ENCODE data around the gene SCAMP2.

Gene SCAMP2

DNA sequence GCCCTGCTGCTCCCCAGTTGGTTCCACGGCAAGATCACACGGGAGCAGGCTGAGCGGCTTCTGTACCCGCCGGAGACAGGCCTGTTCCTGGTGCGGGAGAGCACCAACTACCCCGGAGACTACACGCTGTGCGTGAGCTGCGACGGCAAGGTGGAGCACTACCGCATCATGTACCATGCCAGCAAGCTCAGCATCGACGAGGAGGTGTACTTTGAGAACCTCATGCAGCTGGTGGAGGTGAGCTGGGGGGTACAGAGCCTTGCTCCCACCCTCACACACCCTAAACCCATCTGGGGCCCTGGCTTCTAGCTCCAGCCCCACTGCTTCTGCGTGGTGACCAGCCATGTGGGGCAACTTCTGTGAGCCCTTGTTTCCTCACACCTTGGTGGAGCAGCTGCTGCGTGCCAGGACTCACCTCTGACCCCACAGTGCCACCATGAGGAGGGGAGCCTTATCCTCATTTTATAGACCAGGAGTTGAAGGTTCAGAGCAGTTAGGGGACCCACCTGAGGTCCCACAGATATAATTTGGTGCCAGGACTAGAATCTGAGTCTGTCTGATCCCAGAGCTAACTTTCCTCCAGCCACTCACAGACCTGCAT lies 73.8 kb downstream of the SCAMP2 start:
- H3K4me3 ChIP-seq (ENCODE audit: low read depth, low read length): no peak overlapping the region
- TF ChIP-seq, protein P1, sequence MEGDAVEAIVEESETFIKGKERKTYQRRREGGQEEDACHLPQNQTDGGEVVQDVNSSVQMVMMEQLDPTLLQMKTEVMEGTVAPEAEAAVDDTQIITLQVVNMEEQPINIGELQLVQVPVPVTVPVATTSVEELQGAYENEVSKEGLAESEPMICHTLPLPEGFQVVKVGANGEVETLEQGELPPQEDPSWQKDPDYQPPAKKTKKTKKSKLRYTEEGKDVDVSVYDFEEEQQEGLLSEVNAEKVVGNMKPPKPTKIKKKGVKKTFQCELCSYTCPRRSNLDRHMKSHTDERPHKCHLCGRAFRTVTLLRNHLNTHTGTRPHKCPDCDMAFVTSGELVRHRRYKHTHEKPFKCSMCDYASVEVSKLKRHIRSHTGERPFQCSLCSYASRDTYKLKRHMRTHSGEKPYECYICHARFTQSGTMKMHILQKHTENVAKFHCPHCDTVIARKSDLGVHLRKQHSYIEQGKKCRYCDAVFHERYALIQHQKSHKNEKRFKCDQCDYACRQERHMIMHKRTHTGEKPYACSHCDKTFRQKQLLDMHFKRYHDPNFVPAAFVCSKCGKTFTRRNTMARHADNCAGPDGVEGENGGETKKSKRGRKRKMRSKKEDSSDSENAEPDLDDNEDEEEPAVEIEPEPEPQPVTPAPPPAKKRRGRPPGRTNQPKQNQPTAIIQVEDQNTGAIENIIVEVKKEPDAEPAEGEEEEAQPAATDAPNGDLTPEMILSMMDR (IDR thresholded peaks at IDR 0.05; ENCODE audit: low read depth, low read length): no peak

DNA sequence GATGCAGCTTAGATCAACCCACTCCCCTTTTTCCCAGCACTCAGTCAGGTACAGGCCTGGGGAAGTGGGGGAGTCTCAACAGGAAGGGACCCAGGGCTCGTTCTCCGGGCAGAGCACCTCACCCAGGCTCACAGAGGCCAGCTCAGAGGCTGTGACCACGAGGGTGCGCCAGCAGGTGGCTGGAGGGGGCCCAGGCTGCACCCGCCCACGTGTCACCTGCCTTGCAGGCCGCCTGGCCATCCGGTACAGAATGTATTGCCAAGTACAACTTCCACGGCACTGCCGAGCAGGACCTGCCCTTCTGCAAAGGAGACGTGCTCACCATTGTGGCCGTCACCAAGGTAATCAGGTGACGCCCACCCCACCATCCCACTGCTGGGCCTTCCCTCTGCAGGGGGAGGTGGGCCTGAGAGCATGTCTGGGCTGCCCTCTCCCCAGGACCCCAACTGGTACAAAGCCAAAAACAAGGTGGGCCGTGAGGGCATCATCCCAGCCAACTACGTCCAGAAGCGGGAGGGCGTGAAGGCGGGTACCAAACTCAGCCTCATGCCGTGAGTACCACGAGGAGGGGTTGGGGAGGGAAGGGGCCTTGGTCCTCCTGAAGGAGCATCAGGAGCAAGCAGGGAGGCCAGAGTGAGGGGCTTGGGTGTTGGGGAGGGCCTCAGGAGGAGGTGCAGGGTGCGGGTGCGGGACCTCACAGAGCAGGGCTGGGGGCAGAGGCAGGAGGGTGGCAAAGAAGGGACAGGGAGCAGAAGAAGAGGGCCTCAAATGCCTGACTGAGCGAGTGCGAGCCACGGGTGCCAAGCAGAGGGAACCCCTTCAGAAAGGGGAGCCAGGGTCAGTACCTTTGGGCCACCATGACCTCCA lies 74.5 kb downstream of the SCAMP2 start:
- H3K4me3 ChIP-seq (ENCODE audit: low read depth, low read length): no peak overlapping the region
- TF ChIP-seq, protein P1 (IDR thresholded peaks at IDR 0.05; ENCODE audit: low read depth, low read length): no peak

DNA sequence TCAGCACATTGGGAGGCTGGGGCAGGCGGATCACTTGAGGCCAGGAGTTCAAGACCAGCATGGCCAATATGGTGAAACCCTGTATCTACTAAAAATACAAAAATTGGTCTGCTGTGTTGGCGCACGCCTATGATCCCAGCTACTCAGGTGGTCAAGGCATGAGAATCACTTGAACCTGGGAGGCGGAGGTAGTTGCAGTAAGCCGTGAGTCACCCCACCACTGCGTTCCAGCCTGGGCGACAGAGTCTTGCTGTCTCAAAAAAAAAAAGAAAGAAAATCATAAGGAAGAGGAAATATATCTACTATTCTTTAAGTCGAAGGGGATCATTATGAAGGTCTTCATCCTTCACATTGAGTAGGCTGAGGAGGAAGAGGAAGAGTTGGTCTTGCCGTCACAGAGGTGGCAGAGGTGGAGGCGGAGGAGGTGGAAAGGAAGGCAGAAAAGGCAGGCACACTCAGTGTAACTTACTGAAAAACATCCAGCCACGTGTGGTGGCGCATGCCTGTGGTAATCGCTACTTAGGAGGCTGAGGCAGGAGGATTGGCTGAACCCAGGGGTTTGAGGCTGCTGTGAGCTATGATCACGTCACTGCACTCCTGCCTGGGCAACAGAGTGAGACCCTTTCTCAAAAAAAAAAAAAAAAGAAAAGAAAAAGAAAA lies 77.1 kb downstream of the SCAMP2 start:
- TF ChIP-seq, protein P1 (IDR thresholded peaks at IDR 0.05; ENCODE audit: low read depth, low read length): no peak
- no peak overlapping the region for H3K4me3 ChIP-seq (ENCODE audit: low read depth, low read length)

DNA sequence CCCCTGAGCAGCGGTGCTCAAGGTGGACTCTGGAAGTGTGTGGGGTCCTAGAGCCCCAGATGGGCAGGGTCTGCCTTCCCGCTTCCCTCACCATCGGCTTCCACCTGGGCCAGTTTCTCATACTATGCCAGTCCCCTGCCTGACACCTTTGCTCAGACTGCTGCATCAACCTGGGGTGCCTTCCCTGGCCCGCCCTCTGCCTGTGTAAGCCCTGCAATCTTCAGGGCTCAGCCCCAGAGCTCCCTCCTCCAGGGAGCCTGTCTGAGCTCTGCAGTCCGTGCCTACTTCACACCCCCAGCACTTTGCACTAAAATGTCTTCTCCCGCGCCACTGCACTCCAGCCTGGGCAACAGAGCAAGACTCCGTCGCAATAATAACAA lies 78.2 kb downstream of the SCAMP2 start:
- H3K4me3 ChIP-seq (ENCODE audit: low read depth, low read length): no peak overlapping the region
- TF ChIP-seq, protein P1 (IDR thresholded peaks at IDR 0.05; ENCODE audit: low read depth, low read length): no peak

DNA sequence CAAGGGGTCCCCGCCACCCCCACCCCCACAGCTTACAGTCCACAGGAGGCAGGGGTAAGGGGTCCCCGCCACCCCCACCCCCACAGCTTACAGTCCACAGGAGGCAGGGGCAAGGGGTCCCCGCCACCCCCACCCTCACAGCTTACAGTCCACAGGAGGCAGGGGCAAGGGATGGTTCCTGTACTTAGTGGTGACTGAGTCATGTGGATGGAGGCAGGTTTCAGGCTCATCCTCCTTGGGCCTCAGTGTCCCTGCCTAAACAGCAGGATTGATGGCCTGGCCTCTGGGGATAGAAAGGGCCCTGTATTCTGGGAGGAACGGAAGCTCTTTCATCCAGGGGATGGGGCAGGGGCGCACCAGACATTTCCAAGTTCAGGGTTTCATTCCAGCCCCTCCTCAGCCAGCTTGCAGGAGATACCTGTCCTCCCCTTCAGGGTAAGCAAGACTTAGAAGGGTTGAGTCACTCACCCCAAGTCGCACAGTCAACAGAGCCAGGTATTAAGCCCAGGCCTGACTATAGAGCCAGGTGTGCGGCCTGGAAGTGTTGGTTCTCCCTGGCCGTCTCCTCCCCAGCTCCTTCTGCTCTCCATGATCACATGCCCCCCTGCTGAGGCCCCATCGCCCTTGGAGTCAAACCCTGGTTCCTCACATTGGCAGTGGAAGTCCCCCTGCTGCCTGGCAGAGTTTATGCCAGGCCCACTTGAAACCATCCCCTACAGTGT lies 78.8 kb downstream of the SCAMP2 start:
- TF ChIP-seq, protein P1 (IDR thresholded peaks at IDR 0.05; ENCODE audit: low read depth, low read length): no peak
- H3K4me3 ChIP-seq (ENCODE audit: low read depth, low read length): no peak overlapping the region
